ENCODE data around the gene EFNB2.

Gene EFNB2

GRCh38 chr13:106445996-106446395, 89.5 kb downstream of the EFNB2 start:
- no peak for TF ChIP-seq POLR2A (IDR thresholded peaks at IDR 0.05; ENCODE audit: low read depth, low read length)
- TF ChIP-seq PAX5 (IDR thresholded peaks at IDR 0.05; ENCODE audit: insufficient read depth, low read length, severe bottlenecking): no peak
- TF ChIP-seq SPI1 (IDR thresholded peaks at IDR 0.05; ENCODE audit: low read depth, low read length): no peak
- no peak for TF ChIP-seq POU2F2 (IDR thresholded peaks at IDR 0.05; ENCODE audit: low read depth, low read length)
- no peak for TF ChIP-seq POLR2AphosphoS5 (IDR thresholded peaks at IDR 0.05; ENCODE audit: low read depth, low read length)
- TF ChIP-seq TAF1 (IDR thresholded peaks at IDR 0.05; ENCODE audit: low read depth, low read length): no peak
- FAIRE-seq (no peak), DNase-seq (ENCODE audit: insufficient read length, low spot score) (no peak)

- DNase-seq (ENCODE audit: insufficient read length, low spot score) (no peak), FAIRE-seq (no peak)
- TF ChIP-seq POU2F2 (IDR thresholded peaks at IDR 0.05; ENCODE audit: low read depth, low read length): no peak
- TF ChIP-seq POLR2A (IDR thresholded peaks at IDR 0.05; ENCODE audit: low read depth, low read length): no peak
- no peak for TF ChIP-seq SPI1 (IDR thresholded peaks at IDR 0.05; ENCODE audit: low read depth, low read length)
- TF ChIP-seq TAF1 (IDR thresholded peaks at IDR 0.05; ENCODE audit: low read depth, low read length): no peak
- TF ChIP-seq PAX5 (IDR thresholded peaks at IDR 0.05; ENCODE audit: insufficient read depth, low read length, severe bottlenecking): no peak
- no peak for TF ChIP-seq POLR2AphosphoS5 (IDR thresholded peaks at IDR 0.05; ENCODE audit: low read depth, low read length)
Observed at GRCh38 chr13:106443607-106444322, 91.7 kb downstream of the EFNB2 start.

- FAIRE-seq (no peak), DNase-seq (ENCODE audit: insufficient read length, low spot score) (no peak)
- TF ChIP-seq TAF1 (IDR thresholded peaks at IDR 0.05; ENCODE audit: low read depth, low read length) (no peak), POLR2A (IDR thresholded peaks at IDR 0.05; ENCODE audit: low read depth, low read length) (no peak), SPI1 (IDR thresholded peaks at IDR 0.05; ENCODE audit: low read depth, low read length) (no peak), POU2F2 (IDR thresholded peaks at IDR 0.05; ENCODE audit: low read depth, low read length) (no peak), POLR2AphosphoS5 (IDR thresholded peaks at IDR 0.05; ENCODE audit: low read depth, low read length) (no peak)
Observed at GRCh38 chr13:106440866-106441265, 94.6 kb downstream of the EFNB2 start.
